ENCODE data around the gene CES5A.
"Not testable (repeated sequence)": the region's sequence is repeated elsewhere in the genome, so short reads cannot be mapped to it uniquely, and the experiment has no call there.

The CES5A gene

DNA sequence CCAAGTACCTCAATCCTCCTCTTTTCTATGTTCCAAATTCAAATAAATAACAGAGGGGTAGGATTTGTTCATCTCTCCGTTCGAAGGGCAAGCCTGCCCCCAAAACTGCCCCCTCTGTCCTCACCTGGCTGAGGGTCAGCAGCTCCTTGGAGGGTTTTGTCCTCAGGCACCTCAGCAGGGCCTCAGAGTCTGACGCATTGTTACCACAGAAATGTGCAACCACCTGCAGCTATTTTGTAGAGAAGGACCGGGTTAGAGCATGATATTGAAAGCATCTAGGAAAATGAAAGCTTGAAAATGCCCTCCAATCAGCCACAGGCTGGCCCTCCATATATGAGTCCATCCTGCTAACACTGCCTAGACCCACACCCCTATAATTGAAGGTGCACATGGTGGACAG is 13.9 kb downstream of the CES5A start:
- H3K4me2 ChIP-seq (ENCODE audit: low read length), result no peak overlapping the region
- no peaks in the 10 kb centered on the region for H3K36me3 ChIP-seq (replicated peaks; ENCODE audit: low read depth, low read length)
- no peak overlapping the region for H3K4me3 ChIP-seq (ENCODE audit: low read length)
- TF ChIP-seq, protein P1, sequence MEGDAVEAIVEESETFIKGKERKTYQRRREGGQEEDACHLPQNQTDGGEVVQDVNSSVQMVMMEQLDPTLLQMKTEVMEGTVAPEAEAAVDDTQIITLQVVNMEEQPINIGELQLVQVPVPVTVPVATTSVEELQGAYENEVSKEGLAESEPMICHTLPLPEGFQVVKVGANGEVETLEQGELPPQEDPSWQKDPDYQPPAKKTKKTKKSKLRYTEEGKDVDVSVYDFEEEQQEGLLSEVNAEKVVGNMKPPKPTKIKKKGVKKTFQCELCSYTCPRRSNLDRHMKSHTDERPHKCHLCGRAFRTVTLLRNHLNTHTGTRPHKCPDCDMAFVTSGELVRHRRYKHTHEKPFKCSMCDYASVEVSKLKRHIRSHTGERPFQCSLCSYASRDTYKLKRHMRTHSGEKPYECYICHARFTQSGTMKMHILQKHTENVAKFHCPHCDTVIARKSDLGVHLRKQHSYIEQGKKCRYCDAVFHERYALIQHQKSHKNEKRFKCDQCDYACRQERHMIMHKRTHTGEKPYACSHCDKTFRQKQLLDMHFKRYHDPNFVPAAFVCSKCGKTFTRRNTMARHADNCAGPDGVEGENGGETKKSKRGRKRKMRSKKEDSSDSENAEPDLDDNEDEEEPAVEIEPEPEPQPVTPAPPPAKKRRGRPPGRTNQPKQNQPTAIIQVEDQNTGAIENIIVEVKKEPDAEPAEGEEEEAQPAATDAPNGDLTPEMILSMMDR (IDR thresholded peaks at IDR 0.05; ENCODE audit: low read depth, low read length), result no peak
- TF ChIP-seq EZH2phosphoT487 (IDR thresholded peaks at IDR 0.05; ENCODE audit: low read depth), result no peak
- no peak overlapping the region for H2AFZ ChIP-seq (ENCODE audit: low read depth, low read length)
- no peak overlapping the region for H3K9ac ChIP-seq (ENCODE audit: low read length)
- no peak overlapping the region for H3K27ac ChIP-seq (ENCODE audit: low read length)
- H3K9me3 ChIP-seq (ENCODE audit: insufficient read depth, low read length), result no peaks in the 10 kb centered on the region
- peaks cover 3% of the 10 kb centered on the region; the same call in 1 of the 2 replicates for H3K27me3 ChIP-seq (ENCODE audit: low read depth, low read length)
- no peaks in the 10 kb centered on the region for H4K20me1 ChIP-seq (ENCODE audit: insufficient read depth, low read length)
- H3K4me1 ChIP-seq (ENCODE audit: low read length), result peaks cover 6% of the 10 kb centered on the region; the same call in 1 of the 2 replicates
- no peaks in the 10 kb centered on the region for H3K79me2 ChIP-seq (ENCODE audit: low read length)

DNA sequence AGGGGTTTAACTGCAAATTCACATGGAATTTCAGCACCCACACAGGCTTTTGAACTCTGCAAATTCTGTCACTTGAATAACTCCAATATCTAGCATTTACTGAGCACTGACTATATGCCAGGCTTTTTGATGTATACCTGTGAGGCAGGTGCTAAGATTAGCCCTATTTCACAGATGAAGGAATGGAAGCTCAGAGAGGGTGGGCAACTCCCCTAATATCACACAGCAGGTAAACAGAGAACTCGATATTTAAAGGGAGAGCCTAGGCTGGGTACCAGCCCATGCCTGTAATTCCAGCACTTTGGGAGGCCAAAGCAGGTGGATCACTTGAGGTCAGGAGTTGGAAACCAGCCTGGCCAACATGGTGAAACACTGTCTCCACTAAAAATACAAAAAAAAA is 17.5 kb downstream of the CES5A start:
- not testable (repeated sequence) for H3K4me3 ChIP-seq (ENCODE audit: low read length); H2AFZ ChIP-seq (ENCODE audit: low read depth, low read length); H3K36me3 ChIP-seq (replicated peaks; ENCODE audit: low read depth, low read length); H3K9ac ChIP-seq (ENCODE audit: low read length); H3K79me2 ChIP-seq (ENCODE audit: low read length); H3K4me2 ChIP-seq (ENCODE audit: low read length); H3K27ac ChIP-seq (ENCODE audit: low read length); H4K20me1 ChIP-seq (ENCODE audit: insufficient read depth, low read length); H3K4me1 ChIP-seq (ENCODE audit: low read length); H3K9me3 ChIP-seq (ENCODE audit: insufficient read depth, low read length); H3K27me3 ChIP-seq (ENCODE audit: low read depth, low read length)

DNA sequence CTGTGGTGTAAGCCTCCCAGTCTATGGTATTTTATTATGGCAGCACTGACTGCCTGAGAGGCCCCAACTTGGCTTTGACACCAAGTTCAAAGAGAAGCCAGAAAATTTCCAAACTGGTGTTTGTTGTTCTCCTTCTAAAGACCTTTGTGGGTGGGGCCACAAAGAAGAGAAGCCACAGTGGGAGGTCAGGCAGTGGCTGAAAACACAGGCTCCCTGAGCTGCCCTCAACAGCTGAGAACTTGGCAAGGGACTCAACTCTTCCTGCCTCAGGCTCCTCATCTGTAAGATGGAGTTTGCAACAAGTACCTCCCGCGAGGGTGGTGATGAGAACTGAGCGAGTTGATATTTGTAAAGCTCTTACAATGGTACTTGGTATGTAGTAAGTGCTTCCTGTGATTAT is 18.2 kb downstream of the CES5A start:
- Histone ChIP-seq H3K4me2 (ENCODE audit: low read length) (no peak overlapping the region), H3K27me3 (ENCODE audit: low read depth, low read length) (peaks cover 11% of the 10 kb centered on the region; the same call in 1 of the 2 replicates), H3K27ac (ENCODE audit: low read length) (no peak overlapping the region), H2AFZ (ENCODE audit: low read depth, low read length) (no peak overlapping the region), H3K36me3 (replicated peaks; ENCODE audit: low read depth, low read length) (no peaks in the 10 kb centered on the region), H3K4me3 (ENCODE audit: low read length) (no peak overlapping the region), H3K9me3 (ENCODE audit: insufficient read depth, low read length) (no peaks in the 10 kb centered on the region), H3K4me1 (ENCODE audit: low read length) (peaks cover 7% of the 10 kb centered on the region; the same call in 1 of the 2 replicates), H3K9ac (ENCODE audit: low read length) (no peak overlapping the region), H3K79me2 (ENCODE audit: low read length) (no peaks in the 10 kb centered on the region), H4K20me1 (ENCODE audit: insufficient read depth, low read length) (no peaks in the 10 kb centered on the region)
- no peak for TF ChIP-seq EZH2phosphoT487 (IDR thresholded peaks at IDR 0.05; ENCODE audit: low read depth)
- TF ChIP-seq, protein P1 (IDR thresholded peaks at IDR 0.05; ENCODE audit: low read depth, low read length), result no peak

DNA sequence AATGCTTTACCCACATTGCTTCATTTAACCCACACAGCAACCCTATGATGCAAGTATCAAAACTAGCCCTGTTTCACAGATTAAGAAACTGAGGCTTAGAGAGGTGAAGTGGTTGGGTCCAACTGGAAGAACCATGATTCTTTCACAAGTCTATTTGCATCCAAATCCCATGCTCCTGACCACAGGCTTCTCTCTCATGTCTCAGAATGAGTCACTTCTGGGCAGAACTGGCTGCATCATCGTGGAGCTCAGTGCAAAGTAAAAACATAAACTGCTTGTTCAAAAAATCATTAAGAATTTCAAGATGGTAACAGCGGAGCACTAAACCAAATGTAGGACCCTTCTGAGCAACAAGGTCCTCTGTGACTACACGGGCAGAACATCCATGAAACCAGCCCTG is 22.1 kb downstream of the CES5A start:
- H3K36me3 ChIP-seq (replicated peaks; ENCODE audit: low read depth, low read length), result no peaks in the 10 kb centered on the region
- no peak overlapping the region for H2AFZ ChIP-seq (ENCODE audit: low read depth, low read length)
- no peaks in the 10 kb centered on the region for H4K20me1 ChIP-seq (ENCODE audit: insufficient read depth, low read length)
- no peak overlapping the region for H3K4me2 ChIP-seq (ENCODE audit: low read length)
- no peaks in the 10 kb centered on the region for H3K79me2 ChIP-seq (ENCODE audit: low read length)
- peaks cover 7% of the 10 kb centered on the region; the same call in 1 of the 2 replicates for H3K4me1 ChIP-seq (ENCODE audit: low read length)
- H3K27ac ChIP-seq (ENCODE audit: low read length), result no peak overlapping the region
- no peak overlapping the region for H3K4me3 ChIP-seq (ENCODE audit: low read length)
- TF ChIP-seq EZH2phosphoT487 (IDR thresholded peaks at IDR 0.05; ENCODE audit: low read depth), result no peak
- TF ChIP-seq, protein P1 (IDR thresholded peaks at IDR 0.05; ENCODE audit: low read depth, low read length), result no peak
- H3K27me3 ChIP-seq (ENCODE audit: low read depth, low read length), result peaks cover 15% of the 10 kb centered on the region
- no peak overlapping the region for H3K9ac ChIP-seq (ENCODE audit: low read length)
- no peaks in the 10 kb centered on the region for H3K9me3 ChIP-seq (ENCODE audit: insufficient read depth, low read length)

DNA sequence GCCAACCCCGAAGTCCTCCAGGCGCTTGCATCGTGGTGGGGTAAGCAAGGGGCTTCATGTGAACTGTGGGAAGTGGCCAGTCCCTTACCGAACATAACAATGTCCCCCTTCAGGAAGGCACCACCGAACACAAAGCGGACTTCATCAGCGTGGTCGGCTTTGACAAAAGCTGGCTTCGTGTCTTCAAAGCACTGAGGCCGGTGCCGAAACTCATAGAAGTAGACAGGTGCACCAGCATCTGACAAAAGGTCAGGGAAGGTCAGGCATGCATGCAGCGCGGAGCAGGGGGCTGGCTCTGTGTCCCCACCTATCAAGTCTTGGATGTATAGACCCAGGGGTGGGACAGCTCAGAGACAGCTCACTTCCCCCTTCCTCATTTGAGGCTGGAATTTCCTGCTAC is 25.6 kb downstream of the CES5A start:
- H2AFZ ChIP-seq (ENCODE audit: low read depth, low read length), result no peak overlapping the region
- no peaks in the 10 kb centered on the region for H4K20me1 ChIP-seq (ENCODE audit: insufficient read depth, low read length)
- H3K79me2 ChIP-seq (ENCODE audit: low read length), result no peaks in the 10 kb centered on the region
- no peak overlapping the region for H3K4me3 ChIP-seq (ENCODE audit: low read length)
- no peaks in the 10 kb centered on the region for H3K9me3 ChIP-seq (ENCODE audit: insufficient read depth, low read length)
- H3K9ac ChIP-seq (ENCODE audit: low read length), result no peak overlapping the region
- no peaks in the 10 kb centered on the region for H3K4me1 ChIP-seq (ENCODE audit: low read length)
- H3K27ac ChIP-seq (ENCODE audit: low read length), result no peak overlapping the region
- peaks cover 15% of the 10 kb centered on the region; the same call in 1 of the 2 replicates for H3K27me3 ChIP-seq (ENCODE audit: low read depth, low read length)
- H3K36me3 ChIP-seq (replicated peaks; ENCODE audit: low read depth, low read length), result no peaks in the 10 kb centered on the region
- TF ChIP-seq EZH2phosphoT487 (IDR thresholded peaks at IDR 0.05; ENCODE audit: low read depth), result no peak
- TF ChIP-seq, protein P1 (IDR thresholded peaks at IDR 0.05; ENCODE audit: low read depth, low read length), result no peak
- no peak overlapping the region for H3K4me2 ChIP-seq (ENCODE audit: low read length)
